Mucosa of descending colon (tissue), 3 donors: ENCODE measurements around the gene SAA4. TPM values are rescaled to one million over a fixed set of nuclear protein-coding genes. Genes with fewer than 3 reads are reported as not detected.
"Not testable (repeated sequence)": the region's sequence is repeated elsewhere in the genome, so short reads cannot be mapped to it uniquely, and the experiment has no call there.

ENCODE experiments used
- ATAC-seq: fragments of 200-7000 bp; cut with Tn5 transposase; one replicate; pipeline ENCODE4 v1.9.1; 2020; ENCODE audit warnings: mild to moderate bottlenecking, moderate library complexity
- DNase-seq, 3 donors: peaks; one replicate each; pipeline ENCODE4 v3.0.0-alpha.2; 2020
- H3K36me3 ChIP-seq: fragments of 200-600 bp; one replicate; pipeline ENCODE4 v1.8.0; 2021; ENCODE audit warnings: low read depth, mild to moderate bottlenecking
- H3K4me1 ChIP-seq: fragments of 200-600 bp; one replicate; pipeline ENCODE4 v1.8.0; 2021; ENCODE audit warnings: low read depth, mild to moderate bottlenecking
- H3K4me3 ChIP-seq: fragments of 200-600 bp; one replicate; pipeline ENCODE4 v1.8.0; 2021; ENCODE audit warnings: mild to moderate bottlenecking
- H3K9me3 ChIP-seq: fragments of 200-600 bp; one replicate; pipeline ENCODE4 v1.8.0; 2021; ENCODE audit warnings: mild to moderate bottlenecking
- intact Hi-C, 2 donors: fragments of 100-400 bp; cut with DNase I in 1 of 2; cut with micrococcal nuclease in 1 of 2; formaldehyde crosslinking; loops; one replicate each; pipeline versions ENCODE4 v1.11.0 to v1.11.1; 2022; cut with DNase I, micrococcal nuclease
- total RNA-seq, 3 donors: library from RNA; stranded (reverse); fragmentation: NEBNext Ultra II Directional in 2 of 3; extraction: Animal tissue kit (Norgen Biotek cat#: 25700) in 2 of 3; gene quantifications; one replicate each; pipeline versions ENCODE4 v1.2.1 to v1.2.4, GENCODE V29; 2021 to 2023
- TF ChIP-seq, protein P1 (sequence below): fragments of 200-600 bp; IDR thresholded peaks from one replicate; pipeline ENCODE4 v1.8.0; 2022; ENCODE audit warnings: antibody characterized with exemption, mild to moderate bottlenecking
- donor health status: DM: no; HTN: no; CAD: no; lungs with moderate emphysema.
- donor health status: DM: no; HTN: no; CAD: no.
- donor health status: DM: no; HTN: yes; CAD: no.

Gene SAA4
- total RNA-seq, 3 donors from 2014 or later: not detected

DNA sequence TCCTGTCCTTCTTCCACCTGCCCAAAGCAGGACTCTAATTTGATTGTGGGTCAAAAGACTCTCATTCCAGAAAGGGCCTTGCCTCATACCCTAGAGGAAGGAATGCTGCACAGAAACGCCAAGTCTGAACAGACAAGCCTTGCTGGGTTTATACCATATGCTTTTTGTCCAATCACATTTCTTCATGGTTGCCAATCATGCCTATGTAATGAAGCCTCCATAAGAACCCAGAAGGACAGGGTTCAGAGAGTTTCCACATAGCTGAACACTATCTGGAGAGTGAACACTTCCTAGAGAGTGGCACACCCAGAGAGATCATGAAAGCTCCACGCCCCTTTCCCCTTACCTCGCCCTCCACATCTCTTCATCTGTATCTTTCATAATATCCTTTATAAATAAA is 16.6 kb upstream of the SAA4 start:
- TF ChIP-seq, protein P1, sequence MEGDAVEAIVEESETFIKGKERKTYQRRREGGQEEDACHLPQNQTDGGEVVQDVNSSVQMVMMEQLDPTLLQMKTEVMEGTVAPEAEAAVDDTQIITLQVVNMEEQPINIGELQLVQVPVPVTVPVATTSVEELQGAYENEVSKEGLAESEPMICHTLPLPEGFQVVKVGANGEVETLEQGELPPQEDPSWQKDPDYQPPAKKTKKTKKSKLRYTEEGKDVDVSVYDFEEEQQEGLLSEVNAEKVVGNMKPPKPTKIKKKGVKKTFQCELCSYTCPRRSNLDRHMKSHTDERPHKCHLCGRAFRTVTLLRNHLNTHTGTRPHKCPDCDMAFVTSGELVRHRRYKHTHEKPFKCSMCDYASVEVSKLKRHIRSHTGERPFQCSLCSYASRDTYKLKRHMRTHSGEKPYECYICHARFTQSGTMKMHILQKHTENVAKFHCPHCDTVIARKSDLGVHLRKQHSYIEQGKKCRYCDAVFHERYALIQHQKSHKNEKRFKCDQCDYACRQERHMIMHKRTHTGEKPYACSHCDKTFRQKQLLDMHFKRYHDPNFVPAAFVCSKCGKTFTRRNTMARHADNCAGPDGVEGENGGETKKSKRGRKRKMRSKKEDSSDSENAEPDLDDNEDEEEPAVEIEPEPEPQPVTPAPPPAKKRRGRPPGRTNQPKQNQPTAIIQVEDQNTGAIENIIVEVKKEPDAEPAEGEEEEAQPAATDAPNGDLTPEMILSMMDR: no peak

DNA sequence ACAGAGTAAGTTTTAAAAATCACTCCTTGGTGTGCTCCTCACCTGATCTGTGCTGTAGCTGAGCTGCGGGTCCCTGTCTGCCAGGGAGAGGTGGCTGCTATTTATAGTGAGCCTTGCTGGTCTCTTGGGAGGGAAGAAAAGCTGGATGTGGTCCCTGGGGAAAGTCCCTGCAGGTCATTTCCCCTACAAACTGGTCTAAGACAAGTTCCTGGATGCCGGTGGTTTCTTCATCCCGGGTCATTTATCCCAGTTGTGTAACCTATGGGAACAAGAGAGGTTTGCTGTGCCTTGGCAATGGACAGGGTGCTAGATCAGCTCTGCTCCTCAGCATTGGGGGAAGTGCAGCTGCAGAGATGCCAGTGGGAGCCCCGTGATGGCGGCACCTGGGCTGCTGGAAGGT is 12.0 kb upstream of the SAA4 start, which contains the start of gene SAA2:
TSS of gene SAA2 (minus strand) at position 108 of the 400 bp plus-strand sequence. CDS start 657 bp downstream, outside the sequence.
- ATAC-seq (no peak), DNase-seq (no peak)
- no peaks in the 10 kb centered on the region for H3K9me3 ChIP-seq
- no peaks in the 10 kb centered on the region for H3K36me3 ChIP-seq
- TF ChIP-seq, protein P1: no peak
- no peaks in the 10 kb centered on the region for H3K4me1 ChIP-seq
- no peak within 1 kb of the TSS for H3K4me3 ChIP-seq
- intact Hi-C loops: no loop called here

More for the DNA sequence above, 16.6 kb upstream of the SAA4 start:
- Histone ChIP-seq H3K4me1 (no peaks in the 10 kb centered on the region), H3K9me3 (no peaks in the 10 kb centered on the region), H3K4me3 (no peak overlapping the region), H3K36me3 (no peaks in the 10 kb centered on the region)
- intact Hi-C loops: no loop called here
- peak; percentile 82 for ATAC-seq
- no peak for DNase-seq

DNA sequence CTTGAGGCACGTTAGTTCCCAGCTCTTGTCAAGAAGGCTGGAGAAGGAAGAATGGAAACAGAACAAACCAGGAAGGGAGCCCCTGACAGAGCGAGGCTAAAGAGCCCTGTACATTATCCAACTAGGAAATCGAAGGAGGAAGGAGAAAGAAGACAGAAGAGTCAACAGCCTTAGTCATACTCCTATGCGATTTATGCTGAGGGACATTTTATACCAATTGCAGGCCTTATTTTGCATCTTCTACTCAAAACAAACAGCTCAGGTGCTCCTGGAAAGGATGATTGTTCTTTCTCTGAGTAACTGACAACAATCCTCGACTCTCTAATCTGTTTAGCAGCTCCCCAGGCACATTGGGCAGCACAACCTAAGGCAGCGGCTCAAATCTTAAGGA is 10.6 kb upstream of the SAA4 start:
- intact Hi-C loops, H3K9me3 ChIP-seq, H3K36me3 ChIP-seq, DNase-seq, H3K4me3 ChIP-seq, H3K4me1 ChIP-seq: not testable (repeated sequence)
- ATAC-seq: peak; percentile 57

DNA sequence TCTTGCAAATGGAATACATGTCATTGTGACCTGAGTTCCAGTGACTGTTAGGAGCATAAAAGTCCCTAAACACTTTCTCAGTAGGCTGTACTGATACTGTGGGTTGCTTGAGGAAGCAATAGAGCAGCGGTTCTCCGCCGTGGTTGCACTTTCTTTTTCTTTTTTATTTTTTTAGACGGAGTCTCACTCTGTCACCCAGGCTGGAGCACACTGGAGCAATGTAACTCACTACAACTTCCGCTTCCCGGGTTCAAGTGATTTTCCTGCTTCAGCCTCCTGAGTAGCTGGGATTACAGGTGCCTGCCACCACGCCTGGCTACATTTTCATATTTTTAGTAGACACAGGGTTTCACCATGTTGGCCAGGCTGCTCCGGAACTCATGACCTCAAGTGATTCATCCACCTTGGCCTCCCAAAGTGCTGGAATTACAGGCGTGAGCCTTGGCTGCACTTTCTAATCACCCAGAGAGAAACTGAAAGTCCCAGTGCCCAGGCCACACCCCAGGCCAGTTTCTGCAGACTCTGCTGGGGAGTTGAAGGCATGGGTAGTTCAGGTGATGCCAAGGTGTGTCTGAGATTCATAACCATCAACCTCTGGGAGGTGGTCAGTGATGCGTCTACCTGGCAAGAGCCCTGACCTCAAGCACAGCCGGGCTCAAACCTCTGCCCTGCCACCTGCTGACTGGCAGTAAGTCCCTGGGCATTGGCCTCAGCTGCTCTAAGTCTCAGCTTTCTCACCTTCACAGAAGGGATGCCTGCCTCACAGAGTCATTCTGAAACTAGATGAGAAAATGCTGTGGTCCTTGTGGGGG is 10.0 kb upstream of the SAA4 start:
- H3K36me3 ChIP-seq, H3K9me3 ChIP-seq, H3K4me1 ChIP-seq, intact Hi-C loops, H3K4me3 ChIP-seq: not testable (repeated sequence)
- ATAC-seq (peak; percentile 91), DNase-seq (peak in 2 of 3 donors; percentile 17 to 27)

DNA sequence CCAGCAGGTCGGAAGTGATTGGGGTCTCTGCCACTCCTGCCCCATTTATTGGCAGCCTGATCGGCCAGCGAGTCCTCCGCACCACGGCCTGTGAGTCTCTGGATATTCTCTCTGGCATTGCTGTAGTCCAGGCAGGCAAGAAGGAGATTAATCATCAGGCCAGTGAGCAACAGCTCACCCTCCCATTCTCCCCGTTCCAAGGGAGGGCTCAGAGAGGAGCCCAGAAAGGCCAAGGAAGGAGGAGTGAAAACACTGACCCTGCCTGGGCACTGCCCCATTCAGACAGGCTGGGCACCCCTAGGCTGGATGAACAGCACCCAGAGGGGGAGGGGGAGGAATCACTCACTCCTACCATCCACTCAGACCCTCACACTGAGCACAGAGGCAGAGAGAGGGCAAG is 8.8 kb upstream of the SAA4 start:
- ATAC-seq (no peak), DNase-seq (no peak)
- TF ChIP-seq, protein P1: no peak
- Histone ChIP-seq H3K4me3 (no peak overlapping the region), H3K9me3 (no peaks in the 10 kb centered on the region), H3K36me3 (no peaks in the 10 kb centered on the region), H3K4me1 (no peaks in the 10 kb centered on the region)
- intact Hi-C loops: no loop called here

DNA sequence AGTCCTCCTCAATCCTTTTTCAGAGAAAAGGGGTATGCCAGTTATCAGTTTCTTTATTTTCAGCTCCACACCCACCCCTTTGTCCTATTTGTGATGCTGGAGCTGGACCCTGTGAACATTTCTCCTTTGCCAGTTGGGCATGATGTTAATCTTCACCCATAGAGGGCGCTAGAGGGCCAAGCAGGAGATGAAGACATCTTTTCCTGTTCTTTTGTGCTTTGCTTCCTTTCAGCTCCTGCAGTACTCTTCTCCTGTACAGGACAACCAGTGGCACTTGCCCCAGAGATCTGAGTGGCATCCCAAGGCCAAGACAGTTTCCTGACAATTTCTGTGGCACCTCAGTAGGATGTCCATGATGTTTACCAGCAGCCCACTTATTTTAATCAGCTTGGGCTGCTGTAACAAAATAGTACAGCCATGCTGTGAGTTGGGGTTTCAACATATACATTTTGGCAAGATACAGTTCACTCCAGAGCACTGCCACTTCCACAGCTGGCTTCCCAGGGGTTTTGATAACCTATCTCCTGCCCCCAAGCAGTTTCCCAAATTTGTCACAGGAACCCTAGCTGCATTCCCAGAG is 7.3 kb upstream of the SAA4 start:
- H3K9me3 ChIP-seq: no peaks in the 10 kb centered on the region
- no peak overlapping the region for H3K4me3 ChIP-seq
- DNase-seq (peak in 1 of 3 donors; percentile 81), ATAC-seq (peak; percentile 71)
- no peaks in the 10 kb centered on the region for H3K4me1 ChIP-seq
- TF ChIP-seq, protein P1: peak; percentile 63
- intact Hi-C loops: no loop called here
- no peaks in the 10 kb centered on the region for H3K36me3 ChIP-seq
